HL-60 (cell line): ENCODE measurements around the gene MED9.
A peak's percentile ranks its signal among the peaks of the same experiment; 100 is the strongest.

ENCODE experiments used
- DNase-seq, 2 experiments: peaks; one replicate each; pipeline ENCODE4 v3.0.0-alpha.2; 2010 to 2020; ENCODE audit warnings: low read depth in 1 of 2, low spot score in 1 of 2
- H3K27ac ChIP-seq: fragments of 250-450 bp; sonication (Bioruptor Pico); replicated peaks from 2 replicates; pipeline ENCODE4 v1.5.1; 2020; ENCODE audit warnings: mild to moderate bottlenecking, moderate library complexity
- H3K27me3 ChIP-seq: fragments of 250-450 bp; sonication (Bioruptor Pico); 2 replicates; pipeline ENCODE4 v1.5.1; 2021; ENCODE audit warnings: mild to moderate bottlenecking, moderate library complexity; ENCODE audit not compliant: insufficient read depth, poor library complexity, severe bottlenecking
- H3K4me3 ChIP-seq: replicated peaks from 2 replicates; pipeline ENCODE4 v1.5.1; 2011; ENCODE audit warnings: mild to moderate bottlenecking, control low read depth, low read length; ENCODE audit not compliant: insufficient read depth
- GABPA ChIP-seq: IDR thresholded peaks from 2 replicates; pipeline ENCODE4 v1.6.1; 2012; ENCODE audit warnings: low read depth
- POLR2AphosphoS5 ChIP-seq: IDR thresholded peaks from 2 replicates; pipeline ENCODE4 v1.6.1; 2012; ENCODE audit warnings: low read depth
- SPI1 ChIP-seq: IDR thresholded peaks from 2 replicates; pipeline ENCODE4 v1.6.1; 2012; ENCODE audit warnings: low read depth, mild to moderate bottlenecking, borderline replicate concordance
- TF ChIP-seq, protein P1 (sequence below): IDR thresholded peaks from one replicate; pipeline ENCODE4 v1.5.1; 2011; ENCODE audit warnings: low read length, control low read depth, inconsistent platforms; ENCODE audit not compliant: insufficient read depth
- TF ChIP-seq, protein P2 (sequence below): IDR thresholded peaks from 2 replicates; pipeline ENCODE4 v1.6.1; 2012; ENCODE audit warnings: low read depth; ENCODE audit not compliant: insufficient replicate concordance

MED9 gene

DNA sequence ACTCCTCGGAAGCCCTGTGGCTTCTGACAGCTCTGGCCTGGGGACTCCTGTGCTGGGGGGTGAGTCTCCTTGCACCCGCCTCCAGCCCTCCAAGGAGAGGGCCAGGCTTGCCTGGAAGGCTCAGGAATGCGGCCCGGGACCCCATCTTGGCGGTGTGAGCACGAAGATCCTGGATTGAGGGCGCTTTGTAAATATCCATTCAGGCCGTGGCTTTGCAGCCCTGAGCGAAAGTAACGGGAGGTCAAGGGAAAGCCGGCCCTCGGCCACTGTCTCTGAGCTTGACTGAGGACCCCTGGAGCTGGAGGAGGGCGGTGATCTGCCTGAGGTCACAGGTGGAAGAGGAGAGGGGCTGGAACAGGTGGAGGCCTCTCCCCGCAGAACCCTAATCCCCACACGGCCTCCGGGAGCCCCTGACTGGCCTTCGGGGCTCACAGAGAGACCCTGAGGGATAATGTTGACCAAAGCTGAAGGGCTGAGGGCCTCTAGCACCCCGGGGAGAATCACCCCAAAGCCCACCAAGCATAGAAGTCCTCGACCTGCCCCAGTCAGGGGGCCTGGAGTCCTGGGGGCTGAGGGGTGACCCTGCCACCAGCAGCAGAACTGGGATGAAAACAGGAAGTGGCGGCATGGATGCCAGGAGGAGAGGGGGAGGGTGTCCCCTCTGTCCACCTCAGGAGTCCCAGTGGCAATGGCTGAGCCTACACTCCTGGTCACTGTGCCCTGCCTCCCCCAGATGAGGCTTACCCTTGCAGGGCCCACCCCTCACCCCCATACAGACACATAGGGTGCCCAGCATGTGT lies 27.7 kb downstream of the MED9 start:
- Histone ChIP-seq H3K4me3 (no peak overlapping the region), H3K27me3 (no peaks in the 10 kb centered on the region), H3K27ac (no peak overlapping the region)
- no peak for DNase-seq
- TF ChIP-seq SPI1: peak; percentile 42; the same call in 1 of the 2 replicates
- TF ChIP-seq, protein P1, sequence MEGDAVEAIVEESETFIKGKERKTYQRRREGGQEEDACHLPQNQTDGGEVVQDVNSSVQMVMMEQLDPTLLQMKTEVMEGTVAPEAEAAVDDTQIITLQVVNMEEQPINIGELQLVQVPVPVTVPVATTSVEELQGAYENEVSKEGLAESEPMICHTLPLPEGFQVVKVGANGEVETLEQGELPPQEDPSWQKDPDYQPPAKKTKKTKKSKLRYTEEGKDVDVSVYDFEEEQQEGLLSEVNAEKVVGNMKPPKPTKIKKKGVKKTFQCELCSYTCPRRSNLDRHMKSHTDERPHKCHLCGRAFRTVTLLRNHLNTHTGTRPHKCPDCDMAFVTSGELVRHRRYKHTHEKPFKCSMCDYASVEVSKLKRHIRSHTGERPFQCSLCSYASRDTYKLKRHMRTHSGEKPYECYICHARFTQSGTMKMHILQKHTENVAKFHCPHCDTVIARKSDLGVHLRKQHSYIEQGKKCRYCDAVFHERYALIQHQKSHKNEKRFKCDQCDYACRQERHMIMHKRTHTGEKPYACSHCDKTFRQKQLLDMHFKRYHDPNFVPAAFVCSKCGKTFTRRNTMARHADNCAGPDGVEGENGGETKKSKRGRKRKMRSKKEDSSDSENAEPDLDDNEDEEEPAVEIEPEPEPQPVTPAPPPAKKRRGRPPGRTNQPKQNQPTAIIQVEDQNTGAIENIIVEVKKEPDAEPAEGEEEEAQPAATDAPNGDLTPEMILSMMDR: no peak

DNA sequence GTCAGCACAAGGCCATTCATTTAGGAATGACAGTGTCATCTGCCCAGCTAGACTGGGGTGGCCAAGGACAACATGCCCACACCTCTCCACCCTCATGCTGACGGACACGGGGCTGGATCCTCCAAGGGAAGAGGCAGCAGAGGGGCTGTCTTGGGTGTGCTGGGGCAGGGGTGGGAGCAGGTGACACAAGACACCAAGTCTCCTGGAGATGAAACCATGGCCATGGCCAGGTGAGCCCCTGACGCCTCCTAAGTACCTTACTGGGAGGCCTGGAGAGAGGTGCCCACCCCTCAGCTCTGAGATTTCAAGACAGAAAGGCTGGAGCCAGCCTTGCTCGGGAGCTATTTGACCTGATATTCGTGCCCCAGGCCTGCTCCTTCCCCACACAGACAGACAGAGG lies 28.4 kb downstream of the MED9 start:
- Histone ChIP-seq H3K4me3 (no peak overlapping the region), H3K27me3 (no peaks in the 10 kb centered on the region), H3K27ac (no peak overlapping the region)
- DNase-seq: no peak
- TF ChIP-seq GABPA (no peak), POLR2AphosphoS5 (no peak)

DNA sequence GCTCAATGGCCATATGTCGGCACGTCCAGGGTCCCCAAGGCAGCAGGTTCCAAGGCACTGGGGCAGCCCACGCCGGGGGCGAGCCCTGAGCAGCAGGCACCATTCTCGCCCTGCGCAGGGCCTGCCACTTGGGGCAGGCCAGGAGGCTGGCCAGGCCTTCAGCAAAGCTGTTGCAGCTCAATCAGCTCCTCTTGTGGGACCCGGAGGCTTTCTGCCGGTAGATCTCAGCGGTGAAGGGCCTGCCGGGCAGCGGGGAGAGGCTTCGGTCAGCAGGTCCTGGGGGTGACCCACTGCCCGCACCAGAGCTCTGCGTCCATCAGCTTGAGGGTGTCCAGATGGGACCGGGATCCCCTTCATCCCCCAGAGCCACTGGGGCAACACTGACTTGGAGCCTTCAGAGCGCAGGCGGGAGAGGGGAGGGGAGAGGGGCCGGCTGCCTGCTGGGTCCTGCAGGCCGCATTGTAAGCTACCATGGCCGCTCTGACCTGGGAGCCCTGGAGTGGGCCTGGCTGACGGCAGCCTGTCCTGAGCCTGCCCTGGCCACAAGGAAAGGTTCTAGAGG lies 28.9 kb downstream of the MED9 start:
- no peak overlapping the region for H3K27ac ChIP-seq

DNA sequence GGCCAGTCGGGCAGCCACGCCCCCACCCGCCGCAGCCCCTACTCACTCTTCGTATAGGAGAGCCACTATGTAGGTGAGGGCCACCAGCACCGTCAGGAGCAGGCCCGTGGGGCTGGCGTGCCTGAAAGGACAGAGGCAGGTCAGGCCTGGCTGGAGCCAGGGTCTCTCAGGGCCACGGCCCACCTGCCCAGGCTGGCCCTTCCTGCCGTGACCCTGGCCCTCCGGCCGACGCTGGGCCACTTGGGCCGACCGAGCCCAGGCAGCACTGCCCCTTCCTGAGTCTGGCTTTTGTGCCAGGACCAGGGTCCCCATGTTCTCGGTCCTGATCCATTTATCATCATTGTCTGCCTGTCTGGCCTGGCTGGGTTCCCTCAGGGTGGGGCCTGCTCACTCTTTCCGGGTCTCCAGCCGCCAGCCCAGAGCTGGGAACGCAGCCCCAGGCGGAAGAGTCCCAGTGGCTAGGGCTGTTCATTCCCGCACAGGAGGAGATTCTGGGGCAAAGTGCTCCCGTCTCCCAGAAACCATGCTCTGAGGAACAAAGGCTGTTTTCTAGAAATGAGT lies 29.5 kb downstream of the MED9 start:
- no peak for DNase-seq
- no peak overlapping the region for H3K27ac ChIP-seq
- no peak overlapping the region for H3K4me3 ChIP-seq
- TF ChIP-seq, protein P1: no peak
- TF ChIP-seq SPI1: no peak
- TF ChIP-seq GABPA: no peak
- TF ChIP-seq, protein P2, sequence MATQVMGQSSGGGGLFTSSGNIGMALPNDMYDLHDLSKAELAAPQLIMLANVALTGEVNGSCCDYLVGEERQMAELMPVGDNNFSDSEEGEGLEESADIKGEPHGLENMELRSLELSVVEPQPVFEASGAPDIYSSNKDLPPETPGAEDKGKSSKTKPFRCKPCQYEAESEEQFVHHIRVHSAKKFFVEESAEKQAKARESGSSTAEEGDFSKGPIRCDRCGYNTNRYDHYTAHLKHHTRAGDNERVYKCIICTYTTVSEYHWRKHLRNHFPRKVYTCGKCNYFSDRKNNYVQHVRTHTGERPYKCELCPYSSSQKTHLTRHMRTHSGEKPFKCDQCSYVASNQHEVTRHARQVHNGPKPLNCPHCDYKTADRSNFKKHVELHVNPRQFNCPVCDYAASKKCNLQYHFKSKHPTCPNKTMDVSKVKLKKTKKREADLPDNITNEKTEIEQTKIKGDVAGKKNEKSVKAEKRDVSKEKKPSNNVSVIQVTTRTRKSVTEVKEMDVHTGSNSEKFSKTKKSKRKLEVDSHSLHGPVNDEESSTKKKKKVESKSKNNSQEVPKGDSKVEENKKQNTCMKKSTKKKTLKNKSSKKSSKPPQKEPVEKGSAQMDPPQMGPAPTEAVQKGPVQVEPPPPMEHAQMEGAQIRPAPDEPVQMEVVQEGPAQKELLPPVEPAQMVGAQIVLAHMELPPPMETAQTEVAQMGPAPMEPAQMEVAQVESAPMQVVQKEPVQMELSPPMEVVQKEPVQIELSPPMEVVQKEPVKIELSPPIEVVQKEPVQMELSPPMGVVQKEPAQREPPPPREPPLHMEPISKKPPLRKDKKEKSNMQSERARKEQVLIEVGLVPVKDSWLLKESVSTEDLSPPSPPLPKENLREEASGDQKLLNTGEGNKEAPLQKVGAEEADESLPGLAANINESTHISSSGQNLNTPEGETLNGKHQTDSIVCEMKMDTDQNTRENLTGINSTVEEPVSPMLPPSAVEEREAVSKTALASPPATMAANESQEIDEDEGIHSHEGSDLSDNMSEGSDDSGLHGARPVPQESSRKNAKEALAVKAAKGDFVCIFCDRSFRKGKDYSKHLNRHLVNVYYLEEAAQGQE: no peak
- no peak for TF ChIP-seq POLR2AphosphoS5
- H3K27me3 ChIP-seq: no peaks in the 10 kb centered on the region

More for the DNA sequence above, 28.9 kb downstream of the MED9 start:
- no peak for DNase-seq
- TF ChIP-seq SPI1 (no peak), POLR2AphosphoS5 (no peak), GABPA (no peak)
- TF ChIP-seq, protein P1: no peak
- TF ChIP-seq, protein P2: no peak
- Histone ChIP-seq H3K4me3 (no peak overlapping the region), H3K27me3 (no peaks in the 10 kb centered on the region)
